Prostate gland (tissue), 2 donors: ENCODE results near the gene PLCB3.

ENCODE experiments used
- CTCF ChIP-seq, 4 experiments: fragments of 200-600 bp in 2 of 4; fragments of 450-650 bp in 2 of 4; sonication (generic) in 2 of 4; IDR thresholded peaks; 1 replicate in 3 of 4; 2 replicates in 1 of 4; pipeline ENCODE4 v1.5.1; 2016 to 2019; ENCODE audit warnings: antibody characterized with exemption in 4 of 4, mild to moderate bottlenecking in 2 of 4, moderate library complexity in 2 of 4
- POLR2A ChIP-seq: fragments of 450-650 bp; IDR thresholded peaks from one replicate; pipeline ENCODE4 v1.6.1; 2016; ENCODE audit warnings: antibody characterized with exemption, mild to moderate bottlenecking

GRCh38 chr11:64253043-64253442 lies 1.7 kb downstream of the PLCB3 start:
- TF ChIP-seq POLR2A = no peak
- no peak for TF ChIP-seq CTCF (IDR thresholded peaks at IDR 0.05)
